GM19324 (cell line): ENCODE measurements around the gene TMEM273.

Experiments used
- ATAC-seq: cut with Tn5 transposase; IDR thresholded peaks from one replicate; pipeline ENCODE4 v1.9.1; 2021; ENCODE audit warnings: mild to moderate bottlenecking, moderate library complexity; ENCODE audit not compliant: unreplicated experiment, low FRiP score

TMEM273 gene

DNA sequence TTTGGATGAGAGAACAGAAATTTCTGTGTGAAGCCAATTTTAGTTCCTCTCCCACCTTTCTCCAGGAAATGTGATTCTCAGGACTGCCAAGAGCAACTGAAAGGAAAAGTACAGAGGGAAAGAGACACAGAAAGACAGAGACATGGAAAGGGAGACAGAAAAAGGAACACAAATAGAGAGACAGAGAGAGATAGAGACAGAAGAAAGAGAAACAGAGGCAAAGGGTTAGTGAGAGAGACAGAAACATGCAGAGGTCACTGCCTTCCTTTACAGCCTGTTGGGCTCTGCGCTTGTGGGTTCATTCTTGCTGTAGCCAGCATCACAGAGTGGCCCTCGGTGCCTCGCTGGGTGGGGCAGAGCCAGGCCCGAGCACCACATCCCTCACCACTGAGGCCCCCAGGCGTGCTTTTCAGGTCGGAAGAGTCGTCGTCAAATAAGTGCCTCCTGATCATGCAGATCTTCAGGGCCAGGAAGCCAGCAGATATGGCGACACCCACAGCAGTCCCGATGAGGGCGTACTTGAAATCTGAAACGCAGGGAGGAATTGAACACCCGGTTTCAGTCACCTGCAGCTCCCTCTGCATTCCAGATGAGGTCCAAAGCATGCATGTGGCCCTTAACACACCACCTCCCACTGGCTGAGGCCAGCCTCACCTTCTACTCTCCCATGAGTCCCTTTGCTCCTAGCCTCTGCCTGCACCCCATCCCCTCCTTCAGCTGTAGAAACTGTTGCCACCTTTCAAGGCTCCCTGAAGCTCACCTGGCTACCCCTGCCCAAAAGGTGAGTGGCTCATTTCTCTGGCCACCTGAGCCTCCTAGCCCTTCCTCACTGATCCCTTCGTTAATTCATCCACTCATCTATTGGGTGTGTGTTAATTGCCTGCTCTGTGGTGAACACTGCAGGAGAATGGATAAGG lies 21.4 kb downstream of the TMEM273 start:
- ATAC-seq, result no peak

DNA sequence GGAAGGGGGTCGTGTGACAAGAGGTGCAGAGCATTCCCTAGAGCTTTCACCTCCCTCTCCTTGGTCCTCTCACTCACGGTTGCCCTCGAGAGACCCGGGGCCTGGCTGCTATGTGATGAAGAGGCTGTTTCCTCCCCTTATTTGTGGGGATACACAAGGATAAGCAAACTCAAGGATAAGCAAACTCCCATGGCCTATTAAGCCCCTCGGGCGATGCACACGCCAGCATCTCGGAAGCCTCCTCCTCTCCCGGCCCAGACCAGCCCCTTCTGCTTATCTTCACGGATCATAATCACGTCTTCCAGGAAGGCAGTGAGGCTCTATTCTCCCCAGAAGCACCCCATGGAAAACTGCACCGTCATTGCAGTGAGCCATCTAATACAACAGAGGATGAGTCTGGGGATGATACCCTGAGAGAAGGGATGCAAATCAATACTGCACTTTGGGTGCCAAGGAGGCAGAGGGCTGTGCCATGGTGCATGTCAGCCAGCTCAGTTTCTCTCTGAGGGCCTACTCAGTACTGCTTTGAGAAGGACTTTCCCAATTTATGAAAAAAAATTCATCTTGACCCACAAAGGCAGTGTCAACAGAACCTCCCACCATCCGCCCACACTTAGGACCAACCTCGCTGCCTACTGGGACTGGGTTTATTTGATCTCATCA lies 22.2 kb downstream of the TMEM273 start:
- no peak for ATAC-seq

DNA sequence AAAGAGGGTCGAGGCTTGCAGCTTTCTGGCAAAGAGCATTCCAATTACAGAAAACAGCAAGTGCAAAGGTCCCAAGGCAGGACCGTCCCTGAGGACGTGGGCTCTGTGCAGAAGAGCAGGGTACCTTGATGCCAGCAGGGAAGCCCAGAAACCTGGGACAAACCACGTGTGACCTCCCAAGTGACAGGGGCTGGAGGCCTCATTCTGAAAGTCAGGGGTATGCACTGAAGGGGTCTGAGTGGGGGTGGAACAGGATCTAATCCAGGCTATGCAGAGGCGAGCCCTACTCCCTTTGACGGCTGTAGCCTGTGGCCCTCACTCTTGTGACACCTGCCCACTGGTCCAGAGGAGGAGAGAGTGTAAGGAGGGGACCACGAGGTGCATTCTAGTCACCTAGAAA lies 22.9 kb downstream of the TMEM273 start:
- no peak for ATAC-seq

DNA sequence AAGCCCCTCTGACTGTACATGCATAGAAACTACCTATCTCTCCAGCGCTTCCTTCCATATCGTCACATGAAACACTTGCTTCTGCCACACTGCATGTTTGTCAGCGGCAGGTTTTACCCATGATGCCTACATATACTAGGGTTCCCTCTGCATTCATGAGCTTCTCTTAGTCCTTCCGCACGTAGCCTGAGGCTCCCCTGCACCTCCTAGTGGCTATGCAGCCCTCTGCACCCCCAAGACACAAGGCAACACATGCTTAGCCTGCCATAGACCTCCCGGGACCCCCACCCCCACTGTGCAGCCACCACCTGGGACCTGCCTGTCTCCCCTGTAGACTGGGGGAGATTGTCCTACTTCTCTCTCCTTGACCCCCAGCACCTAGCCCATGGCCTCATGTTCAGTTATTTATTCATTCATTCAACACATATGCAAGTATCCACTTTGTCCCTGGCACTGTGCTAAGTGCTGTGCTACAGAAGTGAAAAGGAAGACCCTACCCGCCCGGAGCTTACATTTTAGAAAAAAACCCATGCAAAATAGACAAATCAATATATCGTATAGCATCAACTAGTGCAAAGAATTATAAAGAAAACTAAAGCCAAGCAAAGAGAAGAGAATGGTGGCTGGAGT lies 23.5 kb downstream of the TMEM273 start:
- ATAC-seq, result no peak

DNA sequence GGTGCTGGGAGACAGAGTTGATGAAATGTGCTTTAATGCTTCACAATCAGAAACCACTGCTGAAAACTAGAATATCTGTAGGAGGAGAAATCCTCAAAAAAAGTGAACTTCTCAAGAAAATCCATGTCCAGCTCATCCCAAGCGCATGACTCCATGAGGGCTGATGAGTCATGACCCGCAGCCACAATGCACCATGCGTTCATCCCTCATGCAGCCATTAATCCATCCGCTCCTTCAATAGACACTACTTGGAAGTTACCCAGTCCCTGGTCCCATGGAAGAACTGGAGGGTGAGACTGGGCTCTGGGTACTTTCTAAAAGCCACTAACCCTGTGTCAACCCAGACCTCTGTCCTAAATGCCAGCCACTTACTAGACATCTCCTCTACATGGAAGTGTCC lies 24.4 kb downstream of the TMEM273 start:
- ATAC-seq, result no peak

DNA sequence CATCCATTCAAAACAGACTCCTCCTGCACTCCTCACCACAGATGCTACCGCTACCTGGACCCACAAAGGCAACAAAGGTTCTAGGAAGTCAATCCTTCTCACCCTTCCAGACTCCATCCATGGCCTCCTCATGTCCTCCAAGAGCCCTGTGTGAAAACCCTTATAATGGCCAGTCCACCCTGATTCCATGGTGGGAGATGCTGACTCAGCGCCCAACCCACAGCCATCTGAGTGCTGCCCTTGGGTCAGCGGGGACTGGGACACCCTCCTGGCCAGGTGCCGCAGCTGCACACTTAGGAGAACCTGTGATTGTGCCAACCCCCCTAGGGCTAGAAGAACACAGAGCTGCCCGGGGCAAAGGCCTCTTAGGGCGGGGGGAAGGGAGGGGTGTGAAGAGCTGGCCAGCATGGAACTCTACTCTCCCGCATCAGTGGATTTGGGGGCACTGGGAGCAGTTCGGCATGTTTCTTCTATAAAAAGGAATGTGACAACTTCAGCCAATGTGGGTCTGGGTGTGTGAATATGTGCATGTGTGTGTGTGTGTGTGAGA lies 25.4 kb downstream of the TMEM273 start:
- ATAC-seq, result no peak

DNA sequence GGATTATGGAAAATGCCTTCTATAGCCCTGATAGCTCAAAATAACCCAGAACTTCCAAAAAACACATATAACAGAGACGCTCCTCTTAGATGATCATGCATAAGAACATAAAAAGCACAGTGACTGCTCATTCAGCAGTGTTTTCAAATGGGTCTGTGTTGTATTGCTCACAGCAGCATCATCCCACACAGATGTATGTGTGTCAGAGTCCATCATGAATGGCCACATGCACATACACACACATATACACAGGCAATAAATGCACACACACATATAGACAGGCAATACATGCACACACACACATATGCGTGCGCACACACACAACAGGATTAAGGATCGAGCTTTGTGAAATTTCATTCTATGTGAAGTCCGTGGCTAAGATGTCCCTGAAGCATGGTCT lies 26.1 kb downstream of the TMEM273 start:
- no peak for ATAC-seq

DNA sequence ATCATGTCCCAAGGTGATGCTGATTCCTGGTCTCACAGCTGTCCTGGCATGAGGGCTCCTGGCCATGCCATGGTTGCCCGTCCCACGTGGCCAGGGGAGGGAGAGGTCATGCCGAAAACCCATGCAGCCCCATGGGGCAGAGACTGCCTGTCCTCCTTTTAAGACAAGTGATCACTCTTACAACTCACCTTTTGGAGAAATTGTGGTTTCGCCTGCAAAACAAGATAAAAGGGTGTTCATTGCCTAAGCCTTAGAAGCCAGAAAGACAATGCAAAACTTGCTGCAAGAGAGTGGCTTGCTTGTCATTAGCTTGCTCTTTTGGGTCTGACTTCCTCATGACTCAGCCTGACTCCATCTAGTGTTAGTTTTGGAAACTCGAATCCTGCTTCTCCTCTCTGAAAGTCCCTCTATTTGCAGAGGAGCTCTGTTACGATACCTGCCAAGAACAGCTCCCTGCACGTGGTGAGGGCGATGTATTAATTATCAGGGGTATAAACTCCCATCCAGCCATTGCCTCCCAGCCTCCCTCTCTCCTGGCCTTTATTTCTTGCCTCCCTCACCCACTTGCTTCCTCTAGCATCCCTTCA lies 26.7 kb downstream of the TMEM273 start:
- ATAC-seq, result no peak

DNA sequence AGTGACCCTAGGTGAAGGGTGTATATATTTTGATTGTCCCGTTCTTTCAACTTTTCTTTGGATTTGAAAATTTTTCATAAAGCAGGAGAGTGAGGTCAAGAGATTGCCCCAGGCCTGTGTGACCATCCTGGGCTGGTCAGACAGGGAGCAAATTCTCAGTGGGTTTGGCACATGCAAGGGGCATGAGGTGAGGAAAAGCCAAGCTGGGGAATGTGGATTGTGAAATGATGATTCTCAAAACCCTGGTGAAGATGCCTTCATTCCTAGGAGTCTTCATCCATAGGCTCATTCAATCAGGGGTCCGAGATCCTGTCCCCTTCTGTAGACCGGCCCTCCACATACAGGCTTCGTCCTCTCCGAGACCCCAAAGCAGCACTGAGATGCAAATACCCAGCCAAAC lies 27.4 kb downstream of the TMEM273 start:
- no peak for ATAC-seq

DNA sequence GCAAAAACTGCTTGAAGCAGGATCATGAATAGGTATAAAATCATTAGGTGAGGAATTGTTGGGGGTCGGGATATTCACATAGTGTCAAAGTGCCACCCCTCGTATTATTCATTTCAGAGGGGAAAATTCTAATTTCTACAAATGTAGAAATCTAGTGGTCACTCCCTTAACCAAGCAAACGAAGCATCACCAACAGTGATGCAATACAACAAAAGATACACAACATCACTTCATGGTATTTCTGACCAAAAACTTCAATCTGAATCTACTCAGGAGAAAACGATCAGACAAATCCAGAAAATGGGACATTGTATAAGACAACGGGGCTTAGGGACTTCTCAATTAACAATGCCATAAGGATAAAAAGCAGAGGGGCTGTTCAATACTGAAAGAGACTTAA lies 28.1 kb downstream of the TMEM273 start:
- no peak for ATAC-seq

DNA sequence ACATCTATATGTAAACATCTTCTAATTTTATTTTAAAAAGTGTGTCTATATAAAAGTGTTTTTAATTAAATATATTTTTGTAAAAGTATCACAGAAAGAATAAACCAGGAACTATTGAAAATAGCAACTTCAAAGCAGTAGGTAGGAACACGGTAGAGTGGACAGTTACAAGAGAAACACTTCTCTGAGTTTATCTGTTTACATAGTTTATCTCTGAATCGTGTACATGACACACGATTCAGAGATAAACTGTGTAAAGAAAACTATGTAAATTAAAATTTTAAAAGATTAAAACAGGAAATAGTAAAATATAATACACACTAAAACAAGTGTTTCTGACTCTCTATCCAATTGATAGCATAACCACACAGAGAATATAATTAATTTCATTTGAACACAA lies 29.3 kb downstream of the TMEM273 start:
- ATAC-seq, result no peak

DNA sequence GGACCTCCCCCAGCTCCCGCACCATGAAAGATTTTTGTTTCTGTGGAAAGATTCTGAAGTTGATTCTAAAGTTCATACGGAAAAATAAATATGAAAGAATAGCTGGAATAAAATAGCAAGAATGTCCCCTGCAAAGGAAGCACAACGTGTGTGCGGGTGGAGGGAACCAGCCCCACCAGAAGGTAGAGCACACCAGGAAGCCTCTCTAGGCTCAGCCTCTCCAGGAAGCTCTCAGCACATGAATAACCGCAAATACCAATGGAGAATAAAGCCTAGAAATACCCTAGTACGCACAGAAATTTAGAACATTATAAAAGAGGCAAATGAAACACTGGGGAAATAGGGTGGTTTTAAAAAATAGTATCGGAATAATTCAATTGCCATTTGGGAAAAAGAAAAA lies 29.8 kb downstream of the TMEM273 start:
- no peak for ATAC-seq

DNA sequence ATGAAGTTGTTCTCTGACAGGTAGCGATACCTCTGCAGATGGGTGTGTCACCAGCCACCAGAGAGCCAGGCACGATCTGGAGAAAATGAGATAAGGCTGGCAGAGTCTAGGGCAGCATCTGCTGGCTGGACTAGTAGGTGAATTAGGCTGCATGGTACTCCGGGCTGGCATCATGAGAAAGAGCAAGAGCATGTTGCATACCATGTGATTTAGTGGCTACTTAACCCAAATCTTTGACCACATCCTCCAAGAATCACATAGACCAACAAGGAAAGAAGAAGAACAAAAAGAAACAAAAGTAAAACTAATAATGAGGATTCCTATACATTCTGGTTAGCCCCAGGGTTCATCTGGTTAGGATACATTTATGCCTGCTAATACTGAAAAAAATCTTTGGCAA lies 31.0 kb downstream of the TMEM273 start:
- no peak for ATAC-seq

DNA sequence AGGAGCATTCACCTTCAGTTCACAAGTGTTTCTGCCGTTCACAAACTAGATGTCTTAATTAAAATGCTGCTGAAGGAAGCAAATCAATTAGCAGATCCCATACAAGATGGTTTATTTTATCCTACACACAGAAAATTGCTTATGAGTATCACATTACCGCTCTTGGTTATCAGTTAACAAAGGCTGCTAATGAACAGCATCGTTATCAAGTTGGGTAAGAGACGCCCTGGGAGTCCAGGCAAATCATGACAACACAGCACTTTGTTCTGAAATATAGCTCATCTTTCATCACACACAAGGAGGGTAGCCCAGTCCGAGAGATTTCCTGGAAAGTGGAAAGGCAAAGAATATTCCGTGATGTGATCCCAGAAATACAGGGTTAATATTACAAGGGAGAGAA lies 33.5 kb downstream of the TMEM273 start:
- no peak for ATAC-seq

DNA sequence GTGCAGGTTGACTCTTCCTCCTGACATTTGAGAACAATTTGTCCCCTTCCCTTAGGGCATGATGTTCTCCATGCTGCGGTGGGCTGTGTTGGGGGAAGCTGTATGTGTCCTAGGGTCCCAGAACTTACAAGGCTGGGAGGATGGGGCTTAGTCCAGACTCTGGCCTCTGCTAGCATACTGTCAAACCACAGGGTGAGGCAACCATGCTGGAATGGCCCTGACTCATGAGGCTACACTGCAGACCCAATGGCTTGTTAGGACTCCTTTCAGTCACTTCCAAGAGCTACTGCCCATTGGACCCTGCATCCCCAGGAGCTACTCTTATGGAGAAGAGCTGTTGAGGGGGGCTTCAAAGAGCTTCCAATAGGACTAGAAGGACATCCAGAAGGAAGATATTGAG lies 34.2 kb downstream of the TMEM273 start:
- ATAC-seq, result no peak

DNA sequence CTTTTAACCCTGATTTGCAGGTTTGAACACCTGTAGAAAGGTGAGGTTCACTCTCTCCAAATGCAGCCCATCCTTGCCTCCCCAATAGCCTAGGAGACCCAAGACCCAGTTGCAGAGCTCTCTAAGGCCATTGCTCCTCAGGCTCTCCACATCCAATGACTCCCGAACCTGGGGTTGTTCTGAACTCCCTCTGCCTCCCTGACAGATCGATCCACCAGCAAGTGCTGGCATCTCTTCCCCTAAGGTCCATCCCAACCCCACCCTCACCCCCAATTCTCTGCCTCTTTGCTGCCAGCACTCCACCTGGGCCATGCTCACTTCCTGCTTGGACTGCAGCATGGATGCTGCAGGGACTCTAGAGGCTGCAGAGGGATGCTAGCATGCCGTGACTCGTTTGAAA lies 35.1 kb downstream of the TMEM273 start:
- no peak for ATAC-seq

DNA sequence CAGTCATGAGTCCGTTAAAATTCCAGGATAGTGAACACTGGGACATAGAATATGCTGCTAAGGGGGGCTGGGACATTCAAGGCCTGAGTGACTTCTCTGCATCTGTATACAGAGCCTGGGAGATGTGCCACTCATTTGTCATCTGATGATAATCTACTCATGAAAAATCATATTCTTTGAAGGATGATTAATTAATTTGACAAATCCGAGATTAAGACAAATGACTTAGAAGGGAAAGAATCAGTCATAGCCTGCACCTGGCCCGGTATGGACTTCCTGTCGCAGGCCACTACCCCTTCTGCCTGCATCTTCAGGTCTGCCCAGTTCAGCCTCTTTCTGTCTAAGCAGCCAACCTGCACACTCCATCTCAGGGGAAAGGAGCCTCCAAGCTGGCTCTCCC lies 35.5 kb downstream of the TMEM273 start:
- ATAC-seq, result no peak

DNA sequence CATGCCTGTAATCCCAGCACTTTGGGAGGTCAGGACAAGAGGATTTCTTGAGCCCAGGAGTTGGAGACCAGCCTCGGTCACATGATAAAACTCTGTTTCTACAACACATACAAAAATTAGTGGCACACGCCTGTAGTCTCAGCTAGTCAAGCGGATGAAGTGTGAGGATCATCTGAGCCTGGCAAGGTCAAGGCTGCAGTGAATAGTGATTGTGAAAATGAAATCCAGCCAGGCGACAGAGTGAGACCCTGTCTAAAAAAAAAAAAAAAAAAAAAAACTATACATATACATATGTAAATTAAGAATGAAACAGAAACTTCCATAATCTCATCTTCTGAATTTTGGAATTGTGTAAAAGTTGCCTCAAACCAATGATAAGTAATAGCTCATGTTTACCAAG lies 36.2 kb downstream of the TMEM273 start:
- no peak for ATAC-seq

DNA sequence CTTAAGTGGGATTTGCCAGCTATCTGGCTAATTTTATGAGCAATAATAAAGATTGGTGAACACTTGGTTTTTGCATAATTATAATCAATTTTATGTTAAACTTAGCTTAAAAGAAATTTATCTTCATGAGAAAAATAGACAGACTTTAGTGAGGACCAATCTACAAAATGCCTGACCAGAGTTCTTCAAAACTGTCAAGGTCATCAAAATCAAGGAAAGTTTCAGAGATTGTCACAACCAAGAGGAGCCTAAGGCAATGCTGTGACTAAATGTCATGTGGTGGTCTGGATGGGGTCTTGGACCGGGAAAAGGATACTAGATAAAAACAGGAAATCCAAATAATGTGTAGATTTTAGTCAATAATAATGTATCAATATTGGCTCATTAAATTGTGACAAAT lies 36.7 kb downstream of the TMEM273 start:
- ATAC-seq, result no peak

DNA sequence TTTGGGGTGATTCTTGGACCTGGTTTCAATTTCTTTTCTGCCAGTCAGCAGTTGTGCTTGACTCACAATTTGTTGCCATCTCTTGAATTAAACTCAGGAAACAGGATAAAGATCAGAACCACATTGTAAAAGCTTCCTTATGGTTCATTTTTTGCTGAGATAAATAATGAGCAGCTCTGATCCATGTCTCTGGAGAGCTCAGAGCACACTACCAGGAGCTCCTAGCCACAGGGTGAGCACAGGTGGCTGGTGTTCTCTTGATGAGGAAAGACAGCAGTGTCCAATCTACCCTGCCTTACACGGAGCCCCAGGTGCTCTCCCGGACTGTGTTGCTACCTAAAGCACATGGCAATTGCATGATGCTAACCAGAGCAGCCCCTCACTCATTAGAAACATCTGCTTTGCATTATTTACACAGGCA lies 37.2 kb downstream of the TMEM273 start:
- ATAC-seq, result no peak

DNA sequence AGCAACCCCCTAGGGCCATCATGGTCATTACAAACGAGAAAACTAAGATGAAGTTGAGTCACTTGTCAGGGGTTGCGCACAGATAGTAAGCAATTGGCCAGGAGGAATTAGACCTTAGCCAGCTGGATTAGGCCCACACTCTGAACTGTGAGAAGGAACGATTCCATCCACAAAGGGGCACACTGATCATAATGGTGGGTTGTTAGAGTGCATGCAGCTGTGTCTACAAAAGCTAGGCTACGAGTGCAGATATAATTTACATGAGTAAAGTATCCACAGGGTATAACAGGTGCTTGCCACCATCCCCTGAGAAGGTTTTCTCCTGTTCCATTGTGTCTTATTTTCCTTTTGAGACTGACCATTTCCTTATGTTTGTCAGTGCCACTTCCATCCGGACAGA lies 37.8 kb downstream of the TMEM273 start:
- ATAC-seq, result no peak
